ENCODE measurements around the gene GOLGA6B. TPM values are rescaled to one million over a fixed set of nuclear protein-coding genes. Genes with fewer than 3 reads are reported as not detected.
A peak's percentile ranks its signal among the peaks of the same experiment; 100 is the strongest.
"Not testable (repeated sequence)": the region's sequence is repeated elsewhere in the genome, so short reads cannot be mapped to it uniquely, and the experiment has no call there.

Gene GOLGA6B
- total RNA-seq, 1 experiment from 2014 or later: 0.33 TPM

- Histone ChIP-seq H3K9me3 (ENCODE audit: control insufficient read depth, low read depth, low read length) (no peaks in the 10 kb centered on the region), H4K91ac (ENCODE audit: insufficient read length, low read depth, low read length) (no peak overlapping the region), H2BK15ac (ENCODE audit: low read depth, low read length) (no peak overlapping the region), H3K79me2 (ENCODE audit: insufficient read depth, low read length) (no peaks in the 10 kb centered on the region), H2AK5ac (ENCODE audit: insufficient read length, low read length) (no peak overlapping the region), H3K18ac (ENCODE audit: insufficient read length, low read depth, low read length) (no peak overlapping the region), H3K14ac (ENCODE audit: insufficient read depth, low read length) (no peak overlapping the region), H4K8ac (replicated peaks; ENCODE audit: insufficient read length, low read depth, low read length) (no peak overlapping the region), H3K23ac (ENCODE audit: insufficient read length, low read depth, low read length) (no peak overlapping the region), H3K9ac (ENCODE audit: extremely low read depth, insufficient read length, low read length) (no peak overlapping the region), H3T11ph (ENCODE audit: low read length) (no peak overlapping the region), H3K27ac (ENCODE audit: insufficient read length, low read depth, low read length) (no peak overlapping the region), H3K4me1 (ENCODE audit: insufficient read depth, low read length) (no peaks in the 10 kb centered on the region), H2BK5ac (ENCODE audit: insufficient read length, low read length) (no peak overlapping the region), H3K79me1 (ENCODE audit: insufficient read depth, low read depth, low read length, poor library complexity, severe bottlenecking) (no peaks in the 10 kb centered on the region), H3K56ac (ENCODE audit: insufficient read length, low read depth, low read length) (no peak overlapping the region), H2BK120ac (ENCODE audit: low read depth, low read length, poor library complexity, severe bottlenecking) (no peak overlapping the region), H3K4ac (ENCODE audit: low read depth, low read length) (no peak overlapping the region), H4K5ac (ENCODE audit: insufficient read length, low read depth, low read length) (no peak overlapping the region), H3K23me2 (ENCODE audit: insufficient read length, low read depth, low read length, poor library complexity, severe bottlenecking) (no peaks in the 10 kb centered on the region), H3K4me2 (ENCODE audit: insufficient read depth, insufficient read length, low read length) (no peak overlapping the region), H4K20me1 (ENCODE audit: control insufficient read depth, insufficient read depth, insufficient read length) (no peaks in the 10 kb centered on the region), H2BK20ac (ENCODE audit: low read depth, low read length, poor library complexity, severe bottlenecking) (no peak overlapping the region), H2BK12ac (ENCODE audit: insufficient read length, low read depth, low read length) (no peak overlapping the region), H2AFZ (ENCODE audit: low read length) (no peak overlapping the region), H3K27me3 (ENCODE audit: insufficient read depth, low read length) (no peaks in the 10 kb centered on the region)
- H3K4me3 Mint-ChIP-seq: no peak overlapping the region
- H3K27ac Mint-ChIP-seq: peak overlapping the region in 1 of 3 experiments; percentile 40; a peak in 1 of 7 replicates
- H3K4me1 Mint-ChIP-seq: peaks cover 5 to 14% of the 10 kb centered on the region in 2 experiments
- no peaks in the 10 kb centered on the region for H3K9me3 Mint-ChIP-seq
- no peaks in the 10 kb centered on the region for H3K36me3 Mint-ChIP-seq (ENCODE audit: insufficient read depth in 1 of 3, low read depth in 3 of 3)
- no peak for TF ChIP-seq CTCF (conservative IDR thresholded peaks at IDR 0.05)
- no peak for DNase-seq
- peaks cover 6% of the 10 kb centered on the region for H3K27me3 Mint-ChIP-seq (ENCODE audit: low read depth)
- WGBS (ENCODE audit: extremely low coverage, insufficient read length, low lambda C conversion rate): no CpG with 5 or more reads among the region's 8 CpGs
Observed at GRCh38 chr15:72609862-72610261, 44.6 kb upstream of the GOLGA6B start.

- H3K27ac Mint-ChIP-seq; H3K4me2 ChIP-seq (ENCODE audit: insufficient read depth, insufficient read length, low read length); H3K4ac ChIP-seq (ENCODE audit: low read depth, low read length); H3K27ac ChIP-seq (ENCODE audit: insufficient read length, low read depth, low read length); H4K8ac ChIP-seq (replicated peaks; ENCODE audit: insufficient read length, low read depth, low read length); H3K36me3 Mint-ChIP-seq (ENCODE audit: insufficient read depth in 1 of 3, low read depth in 3 of 3); H2AK5ac ChIP-seq (ENCODE audit: insufficient read length, low read length); H3K4me3 Mint-ChIP-seq; H3K79me1 ChIP-seq (ENCODE audit: insufficient read depth, low read depth, low read length, poor library complexity, severe bottlenecking); H3T11ph ChIP-seq (ENCODE audit: low read length); H3K23ac ChIP-seq (ENCODE audit: insufficient read length, low read depth, low read length); H3K9ac ChIP-seq (ENCODE audit: extremely low read depth, insufficient read length, low read length); H2BK12ac ChIP-seq (ENCODE audit: insufficient read length, low read depth, low read length); H3K27me3 ChIP-seq (ENCODE audit: insufficient read depth, low read length); H2BK120ac ChIP-seq (ENCODE audit: low read depth, low read length, poor library complexity, severe bottlenecking); H2BK20ac ChIP-seq (ENCODE audit: low read depth, low read length, poor library complexity, severe bottlenecking); H2AFZ ChIP-seq (ENCODE audit: low read length); H4K20me1 ChIP-seq (ENCODE audit: control insufficient read depth, insufficient read depth, insufficient read length); H3K18ac ChIP-seq (ENCODE audit: insufficient read length, low read depth, low read length); H3K27me3 Mint-ChIP-seq (ENCODE audit: low read depth); H3K56ac ChIP-seq (ENCODE audit: insufficient read length, low read depth, low read length); H3K23me2 ChIP-seq (ENCODE audit: insufficient read length, low read depth, low read length, poor library complexity, severe bottlenecking); H3K14ac ChIP-seq (ENCODE audit: insufficient read depth, low read length); H3K9me3 Mint-ChIP-seq; DNase-seq; H3K79me2 ChIP-seq (ENCODE audit: insufficient read depth, low read length); H2BK15ac ChIP-seq (ENCODE audit: low read depth, low read length); H4K91ac ChIP-seq (ENCODE audit: insufficient read length, low read depth, low read length); H4K5ac ChIP-seq (ENCODE audit: insufficient read length, low read depth, low read length); H3K9me3 ChIP-seq (ENCODE audit: control insufficient read depth, low read depth, low read length); H2BK5ac ChIP-seq (ENCODE audit: insufficient read length, low read length): not testable (repeated sequence)
- peaks cover 19 to 20% of the 10 kb centered on the region in 2 experiments for H3K4me1 Mint-ChIP-seq
- H3K4me1 ChIP-seq (ENCODE audit: insufficient read depth, low read length): peaks cover 12% of the 10 kb centered on the region; the same call in 1 of the 2 replicates
- WGBS (ENCODE audit: extremely low coverage, insufficient read length, low lambda C conversion rate): no CpG with 5 or more reads among the region's 3 CpGs
Observed at GRCh38 chr15:72612324-72612723, 42.2 kb upstream of the GOLGA6B start.

Measured in H9 (cell line).